CD14-positive monocyte (primary cell): ENCODE data around the gene KIF13A. TPM values are rescaled to one million over a fixed set of nuclear protein-coding genes. Genes with fewer than 3 reads are reported as not detected.

Experiments
- DNase-seq, 3 donors: peaks; one replicate each; pipeline ENCODE4 v3.0.0-alpha.2; 2011 to 2022
- H2AFZ ChIP-seq: 2 replicates; pipeline ENCODE4 v1.6.0; 2012; ENCODE audit warnings: mild to moderate bottlenecking, low read depth, low read length, inconsistent platforms; ENCODE audit not compliant: insufficient read depth, poor library complexity, severe bottlenecking
- H3K27ac ChIP-seq, 2 donors: 1 replicate in 1 of 2; 2 replicates in 1 of 2; pipeline ENCODE4 v1.5.1; 2012 to 2013; ENCODE audit warnings: low read length in 2 of 2, control low read depth in 1 of 2, inconsistent platforms in 1 of 2, low read depth in 1 of 2, mild to moderate bottlenecking in 1 of 2
- H3K27me3 ChIP-seq, 2 donors: one replicate each; pipeline versions ENCODE4 v1.6.0 to v1.6.1; 2011 to 2013; ENCODE audit warnings: low read length in 2 of 2; ENCODE audit not compliant: control insufficient read depth in 2 of 2, insufficient read depth in 2 of 2
- H3K36me3 ChIP-seq, 2 donors: replicated peaks in 1 of 2; 1 replicate in 1 of 2; 2 replicates in 1 of 2; pipeline versions ENCODE4 v1.5.1 to v1.6.1; 2012 to 2013; ENCODE audit warnings: low read length in 2 of 2, control low read depth in 1 of 2, inconsistent platforms in 1 of 2, mild to moderate bottlenecking in 1 of 2; ENCODE audit not compliant: insufficient read depth in 2 of 2, control insufficient read depth in 1 of 2
- H3K4me1 ChIP-seq, 2 donors: 1 replicate in 1 of 2; 2 replicates in 1 of 2; pipeline versions ENCODE4 v1.5.1 to v1.6.1; 2012 to 2013; ENCODE audit warnings: low read length in 2 of 2, control low read depth in 1 of 2, inconsistent platforms in 1 of 2, mild to moderate bottlenecking in 1 of 2, moderate library complexity in 1 of 2; ENCODE audit not compliant: insufficient read depth in 2 of 2, control insufficient read depth in 1 of 2
- H3K4me2 ChIP-seq: replicated peaks from 2 replicates; pipeline ENCODE3; 2012; ENCODE audit warnings: low read length, moderate library complexity, mild to moderate bottlenecking; ENCODE audit not compliant: poor library complexity, severe bottlenecking; ENCODE audit errors: extremely low read depth
- H3K4me3 ChIP-seq, 3 experiments: fragments of 200-600 bp in 1 of 3; sonication (generic) in 1 of 3; replicated peaks in 1 of 3; 1 replicate in 2 of 3; 2 replicates in 1 of 3; pipeline ENCODE4 v1.5.1; 2011 to 2013; ENCODE audit warnings: low read length in 3 of 3, mild to moderate bottlenecking in 3 of 3, control low read depth in 2 of 3, low read depth in 2 of 3, inconsistent platforms in 1 of 3, moderate library complexity in 1 of 3
- H3K79me2 ChIP-seq: 2 replicates; pipeline ENCODE4 v1.6.0; 2012; ENCODE audit warnings: mild to moderate bottlenecking, control low read depth, inconsistent platforms, low read length, moderate library complexity; ENCODE audit not compliant: insufficient read depth
- H3K9ac ChIP-seq: 2 replicates; pipeline ENCODE4 v1.6.0; 2017; ENCODE audit warnings: low read length, mild to moderate bottlenecking; ENCODE audit not compliant: insufficient read depth, poor library complexity, severe bottlenecking
- H3K9me3 ChIP-seq, 2 donors: replicated peaks in 1 of 2; 1 replicate in 1 of 2; 2 replicates in 1 of 2; pipeline versions ENCODE4 v1.5.1 to v1.6.1; 2012 to 2013; ENCODE audit warnings: low read length in 2 of 2, control low read depth in 1 of 2; ENCODE audit not compliant: control insufficient read depth in 1 of 2, insufficient read depth in 1 of 2
- H4K20me1 ChIP-seq: 2 replicates; pipeline ENCODE4 v1.6.0; 2012; ENCODE audit warnings: mild to moderate bottlenecking, low read length, control low read depth, moderate library complexity; ENCODE audit not compliant: insufficient read depth
- H3K27ac Mint-ChIP-seq, 7 donors: one replicate each; pipeline ENCODE4 v1.8.0; 2020; ENCODE audit warnings: mild to moderate bottlenecking in 7 of 7, mixed read lengths in 7 of 7, moderate library complexity in 6 of 7, inconsistent platforms in 2 of 7
- H3K27me3 Mint-ChIP-seq, 3 donors: one replicate each; pipeline ENCODE4 v1.8.0; 2021 to 2022; ENCODE audit warnings: low read depth in 3 of 3, mild to moderate bottlenecking in 3 of 3, mixed read lengths in 3 of 3, moderate library complexity in 3 of 3, inconsistent platforms in 1 of 3
- H3K36me3 Mint-ChIP-seq, 2 donors: one replicate each; pipeline ENCODE4 v1.8.0; 2020; ENCODE audit warnings: mixed read lengths in 2 of 2, inconsistent platforms in 1 of 2, mild to moderate bottlenecking in 1 of 2
- H3K4me1 Mint-ChIP-seq: one replicate; pipeline ENCODE4 v1.8.0; 2020; ENCODE audit warnings: mild to moderate bottlenecking, mixed read lengths
- H3K4me3 Mint-ChIP-seq, 2 donors: one replicate each; pipeline ENCODE4 v1.8.0; 2020; ENCODE audit warnings: mild to moderate bottlenecking in 2 of 2, mixed read lengths in 2 of 2, moderate library complexity in 1 of 2
- H3K9me3 Mint-ChIP-seq, 7 donors: one replicate each; pipeline ENCODE4 v1.8.0; 2020 to 2022; ENCODE audit warnings: mixed read lengths in 7 of 7, mild to moderate bottlenecking in 6 of 7, moderate library complexity in 6 of 7, inconsistent platforms in 2 of 7
- CTCF ChIP-seq: fragments of 200-600 bp; IDR thresholded peaks from one replicate; pipeline ENCODE4 v1.8.0; 2022; ENCODE audit warnings: antibody characterized with exemption, mild to moderate bottlenecking
- WGBS: methylation state at CpG from one replicate; pipeline ENCODE4 v1.1.5; 2013; ENCODE audit warnings: missing lambda C conversion rate; ENCODE audit not compliant: insufficient coverage; 5-methylcytosine and 5-hydroxymethylcytosine counted together
- intact Hi-C, 2 donors: fragments of 100-400 bp; cut with micrococcal nuclease; formaldehyde crosslinking; loops; one replicate each; pipeline versions ENCODE4 v1.15.0 to v1.15.1; 2023
- polyA plus RNA-seq, 3 donors: library from polyadenylated mRNA; depleted of rRNA in 1 of 3; unstranded in 2 of 3; stranded (reverse) in 1 of 3; fragments of 300-500 nt in 2 of 3; fragments of >200 nt in 1 of 3; fragmentation: Illumina TruSeq in 2 of 3; gene quantifications; 1 replicate in 2 of 3; 2 replicates in 1 of 3; pipeline ENCODE4 v1.2.3, GENCODE V29; 2012 to 2021

Gene KIF13A
- polyA plus RNA-seq, 3 donors: 2.9 to 28.4 (median 6.0) TPM

DNA sequence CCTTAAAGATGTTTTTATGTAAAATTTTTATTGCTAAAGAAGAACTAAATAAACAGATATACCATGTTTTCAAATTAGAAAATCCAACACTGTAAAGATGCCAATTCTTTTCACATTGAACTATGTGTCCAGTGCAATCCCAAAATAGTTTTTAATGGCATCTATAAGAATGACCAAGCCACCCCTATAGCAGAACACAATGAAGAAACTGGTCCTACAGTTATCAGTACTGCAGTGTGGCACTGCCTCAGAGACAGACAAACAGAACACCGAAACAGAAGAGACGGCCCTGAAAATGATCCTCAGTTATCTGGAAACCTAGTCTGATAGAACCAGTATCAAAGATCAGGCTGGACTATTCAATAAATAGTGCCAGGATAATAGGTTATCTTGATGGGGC is 41.9 kb downstream of the KIF13A start:
- Histone ChIP-seq H3K4me1 (no peaks in the 10 kb centered on the region), H3K27me3 (no peaks in the 10 kb centered on the region), H3K79me2 (peaks cover 68% of the 10 kb centered on the region), H3K36me3 (no peaks in the 10 kb centered on the region), H3K9ac (no peak overlapping the region), H3K4me2 (no peak overlapping the region), H2AFZ (no peak overlapping the region), H4K20me1 (peaks cover 71% of the 10 kb centered on the region), H3K27ac (no peak overlapping the region), H3K9me3 (no peaks in the 10 kb centered on the region), H3K4me3 (no peak overlapping the region)
- Mint-ChIP-seq H3K4me1 (peaks cover 1% of the 10 kb centered on the region), H3K36me3 (peaks cover 0 to 7% of the 10 kb centered on the region in 2 donors), H3K27ac (no peak overlapping the region), H3K27me3 (peaks cover 0 to 2% (median 1%) of the 10 kb centered on the region in 3 donors), H3K4me3 (no peak overlapping the region), H3K9me3 (peaks cover 0 to 3% (median 0%) of the 10 kb centered on the region in 7 donors)
- DNase-seq: no peak
- TF ChIP-seq CTCF: no peak
- intact Hi-C loops: no loop called here
- 100% methylated on average over 1 of the region's 2 CpGs for WGBS

DNA sequence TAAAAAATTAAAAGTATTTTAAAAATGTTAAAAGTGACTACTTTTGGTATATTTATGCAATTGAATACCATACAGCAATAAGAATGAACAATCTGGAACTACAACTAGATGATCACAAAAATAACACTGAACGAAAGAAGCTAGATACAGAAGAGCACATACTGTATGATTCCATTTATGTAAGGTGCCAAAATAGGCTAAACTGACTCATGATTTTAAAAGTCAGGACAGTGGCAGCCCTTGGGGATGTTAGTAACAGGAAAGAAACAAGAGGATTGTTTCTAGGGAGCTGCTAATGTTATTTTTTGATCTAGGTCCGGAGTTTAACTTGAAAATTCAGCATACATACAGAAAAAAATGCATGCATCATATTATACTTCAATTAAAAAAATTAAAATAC is 42.3 kb downstream of the KIF13A start:
- no peaks in the 10 kb centered on the region for H3K4me1 ChIP-seq
- H3K9ac ChIP-seq: no peak overlapping the region
- no CpG with 5 or more reads among the region's 2 CpGs for WGBS
- no peak overlapping the region for H2AFZ ChIP-seq
- DNase-seq: no peak
- no peak overlapping the region for H3K27ac Mint-ChIP-seq
- no peaks in the 10 kb centered on the region for H3K9me3 ChIP-seq
- no peaks in the 10 kb centered on the region for H3K27me3 ChIP-seq
- peaks cover 71% of the 10 kb centered on the region for H4K20me1 ChIP-seq
- H3K9me3 Mint-ChIP-seq: peaks cover 0 to 3% (median 0%) of the 10 kb centered on the region in 7 donors
- peaks cover 1% of the 10 kb centered on the region for H3K4me1 Mint-ChIP-seq
- H3K36me3 Mint-ChIP-seq: peaks cover 3 to 8% of the 10 kb centered on the region in 2 donors
- no peaks in the 10 kb centered on the region for H3K36me3 ChIP-seq
- no peak for TF ChIP-seq CTCF
- H3K79me2 ChIP-seq: peaks cover 72% of the 10 kb centered on the region
- no peak overlapping the region for H3K4me3 Mint-ChIP-seq
- H3K4me3 ChIP-seq: no peak overlapping the region
- intact Hi-C loops: no loop called here
- no peak overlapping the region for H3K4me2 ChIP-seq
- H3K27ac ChIP-seq: no peak overlapping the region
- H3K27me3 Mint-ChIP-seq: peaks cover 0 to 2% (median 2%) of the 10 kb centered on the region in 3 donors
